ENCODE results near the gene RNF17. TPM values are rescaled to one million over a fixed set of nuclear protein-coding genes. Genes with fewer than 3 reads are reported as not detected.

RNF17 gene
- total RNA-seq, 2 experiments from 2014 or later, result 0.25 to 0.28 TPM

DNA sequence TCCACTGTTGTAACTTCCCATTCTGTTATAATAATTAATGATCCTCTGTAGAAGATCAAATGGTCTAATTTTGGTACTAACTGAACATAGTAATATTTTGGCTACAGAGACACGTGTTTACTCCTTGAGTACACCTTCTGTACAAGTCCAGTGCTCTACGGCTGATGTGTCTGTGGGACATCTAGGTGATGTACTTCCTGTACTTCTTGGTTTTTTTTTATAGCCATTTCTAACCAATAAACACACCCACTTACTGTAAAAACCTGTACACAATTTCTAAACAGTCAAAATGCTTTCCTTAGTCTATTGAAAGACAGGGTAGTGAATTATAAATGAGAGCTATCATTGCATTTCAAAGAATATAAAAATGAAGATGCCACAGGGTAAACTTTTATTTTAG is 118.7 kb downstream of the RNF17 start:
- ChIA-PET POLR2A (no interaction called here), CTCF (no interaction called here)
- Histone ChIP-seq H3K4me1 (ENCODE audit: insufficient read depth, low read length) (no peaks in the 10 kb centered on the region), H3K36me3 (ENCODE audit: insufficient read depth, low read length) (no peaks in the 10 kb centered on the region), H3K27ac (ENCODE audit: low read depth in 1 of 2, low read length in 2 of 2) (no peak overlapping the region), H3K9me3 (ENCODE audit: control insufficient read depth in 1 of 2, insufficient read depth in 1 of 2, low read length in 2 of 2) (no peaks in the 10 kb centered on the region), H3K27me3 (ENCODE audit: control insufficient read depth in 1 of 2, insufficient read depth in 2 of 2, low read length in 2 of 2) (no peaks in the 10 kb centered on the region), H3K4me3 (ENCODE audit: low read length) (no peak overlapping the region)
- TF ChIP-seq, protein P1, sequence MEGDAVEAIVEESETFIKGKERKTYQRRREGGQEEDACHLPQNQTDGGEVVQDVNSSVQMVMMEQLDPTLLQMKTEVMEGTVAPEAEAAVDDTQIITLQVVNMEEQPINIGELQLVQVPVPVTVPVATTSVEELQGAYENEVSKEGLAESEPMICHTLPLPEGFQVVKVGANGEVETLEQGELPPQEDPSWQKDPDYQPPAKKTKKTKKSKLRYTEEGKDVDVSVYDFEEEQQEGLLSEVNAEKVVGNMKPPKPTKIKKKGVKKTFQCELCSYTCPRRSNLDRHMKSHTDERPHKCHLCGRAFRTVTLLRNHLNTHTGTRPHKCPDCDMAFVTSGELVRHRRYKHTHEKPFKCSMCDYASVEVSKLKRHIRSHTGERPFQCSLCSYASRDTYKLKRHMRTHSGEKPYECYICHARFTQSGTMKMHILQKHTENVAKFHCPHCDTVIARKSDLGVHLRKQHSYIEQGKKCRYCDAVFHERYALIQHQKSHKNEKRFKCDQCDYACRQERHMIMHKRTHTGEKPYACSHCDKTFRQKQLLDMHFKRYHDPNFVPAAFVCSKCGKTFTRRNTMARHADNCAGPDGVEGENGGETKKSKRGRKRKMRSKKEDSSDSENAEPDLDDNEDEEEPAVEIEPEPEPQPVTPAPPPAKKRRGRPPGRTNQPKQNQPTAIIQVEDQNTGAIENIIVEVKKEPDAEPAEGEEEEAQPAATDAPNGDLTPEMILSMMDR (IDR thresholded peaks at IDR 0.05), result no peak
- no peak for DNase-seq
- no peak for ATAC-seq (ENCODE audit: poor library complexity)
- intact Hi-C loops (cut with DNase I, micrococcal nuclease), result no loop called here
- Mint-ChIP-seq H3K4me1 (ENCODE audit: low read depth) (no peaks in the 10 kb centered on the region), H3K27me3 (no peaks in the 10 kb centered on the region), H3K27ac (no peak overlapping the region), H3K9me3 (no peaks in the 10 kb centered on the region), H3K36me3 (ENCODE audit: low read depth) (peaks cover 16% of the 10 kb centered on the region), H3K4me3 (no peak overlapping the region)

DNA sequence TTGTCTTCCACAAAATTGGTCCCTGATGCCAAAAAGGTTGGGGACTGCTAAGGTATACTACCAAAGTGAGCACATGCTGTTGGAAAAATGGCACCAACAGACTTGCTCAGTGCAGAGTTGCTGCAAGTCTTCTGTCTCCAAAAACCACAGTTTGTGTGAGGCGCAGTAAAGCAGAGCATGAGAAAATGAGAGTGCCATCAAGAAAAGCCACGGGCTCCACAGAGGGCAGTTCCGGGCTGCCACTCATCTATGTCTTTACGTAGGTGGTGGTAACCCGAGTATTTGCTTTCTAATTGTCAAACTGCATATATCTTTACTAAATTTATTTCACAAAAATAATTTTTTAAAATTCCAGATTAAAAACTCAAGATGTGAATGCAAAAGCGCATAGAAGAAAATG is 123.8 kb downstream of the RNF17 start:
- intact Hi-C loops (cut with DNase I, micrococcal nuclease), result no loop called here
- Histone ChIP-seq H3K36me3 (ENCODE audit: insufficient read depth, low read length) (no peaks in the 10 kb centered on the region), H3K9me3 (ENCODE audit: control insufficient read depth in 1 of 2, insufficient read depth in 1 of 2, low read length in 2 of 2) (no peaks in the 10 kb centered on the region), H3K4me3 (ENCODE audit: low read length) (no peak overlapping the region), H3K4me1 (ENCODE audit: insufficient read depth, low read length) (no peaks in the 10 kb centered on the region), H3K27me3 (ENCODE audit: control insufficient read depth in 1 of 2, insufficient read depth in 2 of 2, low read length in 2 of 2) (no peaks in the 10 kb centered on the region), H3K27ac (ENCODE audit: low read depth in 1 of 2, low read length in 2 of 2) (no peak overlapping the region)
- H3K27me3 Mint-ChIP-seq, result no peaks in the 10 kb centered on the region
- POLR2A ChIA-PET, result no interaction called here
- TF ChIP-seq, protein P1 (IDR thresholded peaks at IDR 0.05), result no peak
- no peak overlapping the region for H3K4me3 Mint-ChIP-seq
- no peak for ATAC-seq (ENCODE audit: poor library complexity)
- CTCF ChIA-PET, result no interaction called here
- H3K36me3 Mint-ChIP-seq (ENCODE audit: low read depth), result peaks cover 30% of the 10 kb centered on the region
- no peak overlapping the region for H3K27ac Mint-ChIP-seq
- no peaks in the 10 kb centered on the region for H3K9me3 Mint-ChIP-seq
- H3K4me1 Mint-ChIP-seq (ENCODE audit: low read depth), result no peaks in the 10 kb centered on the region
- DNase-seq, result no peak

DNA sequence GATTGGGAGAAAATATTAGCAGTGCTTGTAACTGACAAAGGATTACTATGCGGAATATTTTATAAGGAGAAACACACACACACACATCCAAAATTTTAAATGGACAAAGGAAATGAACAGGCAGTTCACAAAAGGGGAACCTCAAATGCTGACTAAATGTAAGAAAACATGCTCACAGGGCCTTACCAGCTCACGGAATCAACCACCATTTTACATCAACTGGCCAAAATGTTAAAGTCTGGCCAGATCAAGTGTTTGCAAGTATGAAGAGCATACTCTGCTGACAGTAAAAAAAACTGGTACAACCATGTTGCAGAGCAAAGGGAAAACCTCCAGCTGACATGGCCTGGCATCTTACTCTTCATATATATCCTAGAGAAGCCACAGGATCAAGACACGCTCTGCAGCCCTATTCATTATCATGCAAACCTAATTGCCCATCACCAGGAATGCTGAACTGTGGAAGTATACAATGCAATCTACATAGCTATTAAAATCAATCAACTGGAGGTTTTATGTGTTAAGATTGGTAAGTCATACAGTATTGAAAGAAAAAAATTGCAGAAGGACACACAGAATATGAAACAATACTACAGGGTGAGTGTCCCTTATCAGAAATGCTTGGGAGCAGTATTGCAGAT is 124.4 kb downstream of the RNF17 start:
- DNase-seq (no peak), ATAC-seq (ENCODE audit: poor library complexity) (no peak)
- Mint-ChIP-seq H3K36me3 (ENCODE audit: low read depth) (peaks cover 32% of the 10 kb centered on the region), H3K27me3 (no peaks in the 10 kb centered on the region), H3K4me3 (no peak overlapping the region), H3K27ac (no peak overlapping the region), H3K4me1 (ENCODE audit: low read depth) (no peaks in the 10 kb centered on the region), H3K9me3 (no peaks in the 10 kb centered on the region)
- Histone ChIP-seq H3K27ac (ENCODE audit: low read depth in 1 of 2, low read length in 2 of 2) (no peak overlapping the region), H3K36me3 (ENCODE audit: insufficient read depth, low read length) (no peaks in the 10 kb centered on the region), H3K4me3 (ENCODE audit: low read length) (no peak overlapping the region), H3K9me3 (ENCODE audit: control insufficient read depth in 1 of 2, insufficient read depth in 1 of 2, low read length in 2 of 2) (no peaks in the 10 kb centered on the region), H3K27me3 (ENCODE audit: control insufficient read depth in 1 of 2, insufficient read depth in 2 of 2, low read length in 2 of 2) (no peaks in the 10 kb centered on the region), H3K4me1 (ENCODE audit: insufficient read depth, low read length) (no peaks in the 10 kb centered on the region)
- TF ChIP-seq, protein P1 (IDR thresholded peaks at IDR 0.05), result no peak
- POLR2A ChIA-PET, result no interaction called here
- CTCF ChIA-PET, result no interaction called here
- intact Hi-C loops (cut with DNase I, micrococcal nuclease), result no loop called here

Data from CD4-positive, alpha-beta T cell (primary cell).